HG03558 (cell line): ENCODE data around the gene CDH4.

ENCODE experiments used
- ATAC-seq: cut with Tn5 transposase; IDR thresholded peaks from one replicate; pipeline ENCODE4 v1.9.1; 2021; ENCODE audit warnings: moderate number of reproducible peaks; ENCODE audit not compliant: unreplicated experiment; ENCODE audit errors: extremely low read depth

CDH4 gene

DNA sequence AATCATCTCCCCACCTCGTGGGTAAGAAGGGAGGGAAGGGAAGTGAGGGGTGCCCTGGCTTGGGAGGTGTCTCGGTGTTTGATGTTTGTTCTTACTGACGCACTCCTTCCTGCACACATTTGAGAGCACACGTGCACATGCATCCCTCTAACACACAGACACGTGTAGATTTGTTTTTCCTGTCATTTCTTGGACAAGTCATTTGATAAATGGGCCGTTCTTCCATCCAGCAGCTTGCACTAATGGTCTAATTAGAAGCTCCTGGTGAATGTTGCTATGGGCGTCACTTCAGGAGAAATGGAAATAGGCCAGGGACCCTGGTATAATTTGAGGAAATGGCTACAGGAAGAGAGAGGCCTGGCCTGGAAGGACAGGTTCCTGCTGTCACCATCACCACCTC is 352.5 kb downstream of the CDH4 start:
- ATAC-seq = no peak

DNA sequence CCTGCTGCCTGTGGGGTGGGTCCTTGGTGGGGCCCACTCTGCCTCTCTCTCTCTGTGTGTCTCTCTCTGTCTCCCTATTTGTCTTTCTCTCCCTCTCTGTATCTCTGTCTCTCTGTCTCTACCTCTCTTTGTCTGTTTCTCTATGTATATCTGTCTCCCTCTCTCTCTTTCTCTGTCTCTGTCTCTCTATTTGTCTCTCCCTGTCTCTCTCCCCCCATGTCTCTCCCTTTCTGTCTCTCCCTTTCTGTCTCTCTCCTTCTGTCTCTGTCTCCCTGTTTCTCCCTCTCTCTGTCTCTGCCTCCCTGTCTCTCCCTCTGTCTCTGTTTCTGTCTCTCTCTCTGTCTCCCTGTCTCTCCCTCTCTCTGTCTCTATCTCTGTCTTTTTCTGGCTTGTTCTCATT is 353.2 kb downstream of the CDH4 start:
- ATAC-seq = no peak

DNA sequence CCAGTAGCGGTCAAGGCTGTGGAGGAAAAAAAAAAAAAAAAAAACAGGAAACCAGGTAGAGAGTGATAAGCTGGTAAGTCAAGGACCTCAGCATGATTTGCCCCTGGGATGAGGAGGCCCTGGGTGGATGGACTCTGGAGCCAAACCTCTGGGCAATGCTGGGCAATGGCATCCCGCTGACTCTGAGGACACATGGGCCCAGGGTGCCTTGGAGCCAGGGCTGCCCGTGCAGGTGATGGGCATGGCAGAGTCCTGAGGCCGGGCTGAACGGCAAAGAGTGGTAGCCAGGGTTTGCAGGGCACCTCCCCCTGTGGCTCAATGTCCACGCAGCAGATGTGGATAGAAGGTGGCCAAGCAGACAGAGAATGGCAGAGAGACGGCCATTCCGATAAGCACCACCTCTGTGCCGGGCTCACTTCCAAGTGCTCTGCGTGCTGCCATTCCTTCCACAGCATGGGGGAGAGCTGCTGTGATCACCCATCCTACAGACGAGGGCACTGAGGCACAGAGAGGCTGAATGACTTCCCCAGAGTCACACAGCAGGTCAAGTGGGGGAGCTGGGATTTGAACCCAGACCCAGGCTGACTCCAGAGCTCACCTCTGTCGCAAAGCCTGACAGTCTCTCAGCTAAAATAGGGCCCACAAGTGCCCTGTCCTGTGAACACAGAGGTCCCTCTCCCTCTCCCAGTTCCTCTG is 353.9 kb downstream of the CDH4 start:
- no peak for ATAC-seq

GRCh38 chr20:61608275-61609085 is 356.4 kb downstream of the CDH4 start:
- no peak for ATAC-seq

- ATAC-seq = no peak
These were observed 357.4 kb downstream of the CDH4 start for GRCh38 chr20:61609461-61609860.

- ATAC-seq = no peak
These were observed 359.5 kb downstream of the CDH4 start for GRCh38 chr20:61611401-61612180.

- ATAC-seq = no peak
These were observed 362.1 kb downstream of the CDH4 start for GRCh38 chr20:61613917-61614705.

DNA sequence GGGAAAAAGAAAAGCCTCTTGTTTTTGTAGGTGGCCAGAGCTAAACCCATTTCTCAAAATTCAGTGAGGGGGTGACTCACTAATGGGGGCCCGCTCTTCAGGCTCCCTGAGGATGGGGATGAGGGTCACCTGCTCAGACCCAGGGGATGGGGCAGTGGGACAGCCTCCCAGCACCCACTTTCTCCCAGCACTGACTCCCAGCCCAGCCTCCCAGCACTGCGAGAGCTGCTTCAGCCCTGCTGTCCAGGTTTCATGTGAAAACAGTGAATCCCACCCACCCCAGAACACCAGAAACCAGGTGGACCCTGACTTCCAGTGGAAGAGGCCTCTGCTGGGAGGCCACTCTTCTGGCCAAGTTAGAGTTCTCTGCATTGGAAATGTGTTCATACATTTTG is 362.6 kb downstream of the CDH4 start:
- no peak for ATAC-seq

DNA sequence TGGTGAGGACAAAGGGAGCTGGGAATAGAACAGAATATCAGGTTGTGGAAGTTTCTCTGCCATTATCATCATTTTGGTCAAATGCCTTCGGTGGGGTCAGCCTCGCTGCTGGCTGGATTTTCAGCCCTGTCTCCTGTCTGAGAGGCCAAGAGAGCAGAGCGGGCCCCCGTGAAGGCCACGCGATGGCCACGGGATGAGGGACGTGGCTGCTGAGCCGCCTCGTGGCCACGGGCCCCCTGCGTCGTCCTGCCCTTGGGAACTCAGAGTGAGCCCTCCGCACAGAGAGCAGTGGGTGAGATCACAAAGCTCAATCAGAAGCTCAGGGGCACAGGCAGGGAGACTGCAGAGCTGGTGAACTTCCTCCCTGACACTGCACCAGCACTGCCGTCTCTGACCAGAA is 363.7 kb downstream of the CDH4 start:
- no peak for ATAC-seq

GRCh38 chr20:61619751-61620150 is 367.7 kb downstream of the CDH4 start:
- ATAC-seq = no peak

- no peak for ATAC-seq
These were observed 368.1 kb downstream of the CDH4 start for GRCh38 chr20:61620174-61620573.

DNA sequence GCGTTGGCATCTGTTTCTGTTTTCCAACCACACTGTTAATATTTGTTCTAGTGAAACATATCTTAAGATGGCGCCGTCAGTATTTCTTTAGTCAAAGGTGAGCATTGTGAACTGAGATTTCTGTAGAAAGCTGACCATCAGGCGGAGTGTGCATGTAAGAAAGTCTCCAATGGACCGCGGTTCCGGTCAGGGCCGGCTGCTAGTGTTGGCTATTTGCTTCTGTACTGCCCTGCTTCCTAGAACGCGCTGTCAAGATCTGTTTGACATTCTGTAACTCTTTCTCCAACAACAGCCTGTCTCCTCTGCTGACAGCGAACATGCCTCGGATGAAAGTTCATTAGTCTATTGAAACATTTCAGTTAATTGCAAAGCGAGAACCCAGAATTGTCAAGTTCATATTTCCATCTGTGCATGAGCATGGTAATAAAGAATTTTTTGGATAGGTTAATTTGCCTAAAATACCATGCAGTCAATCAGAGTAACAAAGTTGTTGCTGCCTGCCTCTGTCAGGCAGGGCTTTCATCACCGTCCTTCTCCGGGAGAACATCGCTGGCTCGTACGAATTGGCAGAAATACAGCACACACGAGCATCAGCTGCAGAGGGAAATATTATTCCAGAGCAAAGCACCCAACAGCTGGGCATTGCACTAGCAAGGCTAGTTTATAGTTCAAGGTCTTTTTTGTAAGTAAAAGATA is 369.1 kb downstream of the CDH4 start:
- no peak for ATAC-seq

GRCh38 chr20:61621852-61622251 is 369.8 kb downstream of the CDH4 start:
- ATAC-seq = no peak

DNA sequence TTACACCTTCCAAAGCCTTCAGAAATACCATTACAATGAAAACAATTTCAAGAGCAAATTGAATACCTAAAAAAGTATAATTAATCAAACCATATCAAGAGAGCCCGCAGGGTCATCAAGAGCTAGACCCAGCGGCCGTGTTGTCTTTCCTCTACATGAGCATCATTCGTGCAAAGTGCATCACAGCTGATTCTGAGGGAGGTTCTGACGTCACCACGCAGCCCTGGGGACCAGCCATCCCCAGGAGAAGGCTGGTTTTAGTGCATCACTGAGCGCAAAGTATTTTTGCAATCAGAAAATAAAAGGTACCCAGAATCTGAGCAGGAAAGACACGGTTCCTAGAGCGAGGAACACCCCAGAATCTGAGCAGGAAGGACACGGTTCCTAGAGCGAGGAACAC is 371.4 kb downstream of the CDH4 start:
- ATAC-seq = no peak

- ATAC-seq = no peak
These were observed 373.2 kb downstream of the CDH4 start for GRCh38 chr20:61625246-61625645.

DNA sequence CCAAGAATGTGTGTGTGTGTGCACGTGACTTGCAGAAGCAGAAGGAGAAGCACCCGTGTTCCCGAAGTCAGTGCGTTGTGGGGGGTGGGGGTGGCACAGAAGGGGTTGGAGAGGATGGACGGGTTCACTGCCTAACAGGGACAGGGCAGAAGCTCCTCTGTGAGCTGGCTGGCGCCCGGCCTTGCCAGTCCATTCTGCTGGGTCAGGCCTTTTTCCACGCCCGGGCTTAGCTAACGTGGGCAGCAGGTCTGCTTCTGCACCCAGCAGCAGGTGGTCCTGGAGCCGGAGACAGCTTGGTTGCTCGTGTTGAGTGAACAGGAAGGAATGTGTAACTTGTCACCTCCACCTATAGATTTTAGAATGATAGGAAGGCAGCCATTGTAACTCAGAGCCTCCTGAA is 374.4 kb downstream of the CDH4 start:
- no peak for ATAC-seq

DNA sequence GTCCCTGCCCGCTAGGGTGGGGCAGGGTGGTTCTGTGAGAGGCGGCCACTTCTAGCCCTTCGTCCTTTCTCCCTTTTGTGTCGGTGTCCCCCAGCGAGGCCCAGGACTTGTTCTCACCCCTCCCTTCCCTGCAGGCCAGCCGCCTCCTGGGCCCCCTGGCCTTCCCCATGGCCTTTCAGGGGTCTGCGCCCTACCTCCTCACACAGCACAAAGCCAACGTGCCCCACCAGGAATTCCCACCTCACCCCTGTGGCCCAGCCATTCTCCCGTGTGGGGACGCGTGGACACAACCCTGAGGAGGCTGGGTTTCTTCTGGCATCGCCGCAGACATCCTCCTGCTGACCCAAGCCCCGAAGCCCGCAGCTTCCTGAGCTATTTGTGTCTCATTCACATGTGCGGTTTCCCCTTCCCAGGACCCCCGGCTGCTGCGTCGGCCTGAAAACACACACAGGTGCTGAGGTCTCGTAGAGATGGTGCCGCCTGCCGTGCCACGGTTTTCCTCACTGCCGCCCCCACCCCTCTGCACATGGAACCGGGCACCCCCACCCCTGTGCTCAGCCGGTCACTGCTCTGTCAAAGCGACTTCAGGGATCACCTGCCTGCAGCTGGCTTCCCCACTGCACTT is 375.8 kb downstream of the CDH4 start:
- no peak for ATAC-seq

DNA sequence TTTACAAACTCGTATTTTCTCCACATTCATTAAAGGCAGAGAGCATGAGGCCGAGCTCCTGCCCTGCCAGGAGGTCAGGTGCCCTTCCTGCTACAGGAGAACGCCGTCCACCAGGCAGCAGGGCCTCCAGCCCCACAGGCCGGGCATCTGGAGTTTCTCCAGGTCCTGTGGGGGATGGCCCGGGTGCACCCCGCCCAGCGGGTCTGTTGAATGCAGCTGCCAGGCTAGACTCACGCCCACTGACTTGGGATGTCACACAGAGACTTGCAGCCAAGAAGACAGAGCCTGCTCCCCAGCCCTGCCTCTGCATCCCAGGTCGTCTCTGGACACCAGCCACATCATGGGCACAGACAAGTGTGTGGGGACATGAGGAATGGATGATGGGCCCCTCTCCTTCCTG is 376.4 kb downstream of the CDH4 start:
- no peak for ATAC-seq

DNA sequence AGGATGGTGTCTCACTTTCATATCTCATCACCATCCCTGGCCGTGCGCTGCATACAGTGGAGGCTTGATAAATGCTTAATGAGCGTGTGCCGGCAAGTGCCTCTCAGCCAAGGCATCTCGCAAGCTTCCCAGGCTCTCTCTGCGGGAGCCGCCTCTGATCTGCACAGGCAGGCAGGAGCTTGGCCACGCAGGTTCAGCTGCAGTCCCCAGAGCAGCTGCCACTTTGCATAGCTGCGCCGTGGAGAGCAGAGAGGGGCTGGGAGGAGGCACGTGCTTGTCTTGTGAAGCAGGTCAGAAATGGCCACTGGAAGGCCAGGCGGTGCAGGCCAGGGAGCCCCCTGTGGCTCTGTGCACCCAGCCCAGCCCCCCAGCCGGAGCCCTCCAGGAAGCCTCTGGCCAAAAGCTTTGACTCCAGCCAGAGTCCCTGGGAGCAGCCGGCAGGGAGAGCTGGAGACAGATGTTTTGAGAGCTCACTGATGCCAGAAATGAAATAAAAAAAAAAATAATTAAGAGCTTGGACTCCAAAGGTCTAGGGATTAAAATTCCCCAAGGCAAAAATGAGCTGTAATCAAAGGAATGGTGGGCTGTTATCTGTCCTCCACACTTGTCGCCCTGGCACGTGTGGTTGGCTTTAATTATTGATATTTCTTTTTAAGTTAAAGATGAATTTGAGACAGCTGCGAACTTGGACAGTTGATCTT is 377.0 kb downstream of the CDH4 start:
- ATAC-seq = no peak
